NT2/D1 (cell line): ENCODE results near the gene ZNF485.

Experiments
- SUZ12 ChIP-seq: IDR thresholded peaks from 2 replicates; pipeline ENCODE4 v1.6.1; 2011; ENCODE audit not compliant: insufficient read length, insufficient read depth; ENCODE audit errors: extremely low read depth
- YY1 ChIP-seq: IDR thresholded peaks from 2 replicates; pipeline ENCODE4 v1.6.1; 2011; ENCODE audit not compliant: insufficient read length, insufficient read depth
- ZNF274 ChIP-seq: IDR thresholded peaks from 2 replicates; pipeline ENCODE4 v1.6.1; 2011; ENCODE audit warnings: mild to moderate bottlenecking, low read depth, low read length

DNA sequence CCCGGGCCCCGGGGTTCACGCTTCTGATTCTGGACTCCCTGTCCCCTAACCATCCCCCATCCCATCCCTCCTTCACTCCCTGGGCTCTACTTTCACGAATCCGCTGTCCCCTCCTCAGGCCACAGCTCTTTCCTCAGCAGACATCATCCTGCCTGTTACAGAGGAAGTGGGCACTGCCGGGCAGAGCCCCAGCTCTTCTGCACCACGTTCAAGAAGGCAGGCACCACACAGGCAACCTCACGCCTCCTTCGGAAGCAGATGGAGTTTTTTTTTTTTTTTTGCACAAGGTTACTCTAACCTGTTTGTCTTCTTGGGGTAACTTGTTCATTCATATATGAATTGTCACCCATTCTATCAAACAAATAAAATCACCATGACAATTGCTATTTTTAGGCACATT, 60.3 kb downstream of the ZNF485 start:
- TF ChIP-seq SUZ12 (no peak), ZNF274 (no peak), YY1 (no peak)
